Measurements from ENCODE around the gene TRANK1. TPM values are rescaled to one million over a fixed set of nuclear protein-coding genes. Genes with fewer than 3 reads are reported as not detected.

Gene TRANK1
- total and polyA plus RNA-seq, 4 donors, result 2.9 to 40.0 (median 10.2) TPM

DNA sequence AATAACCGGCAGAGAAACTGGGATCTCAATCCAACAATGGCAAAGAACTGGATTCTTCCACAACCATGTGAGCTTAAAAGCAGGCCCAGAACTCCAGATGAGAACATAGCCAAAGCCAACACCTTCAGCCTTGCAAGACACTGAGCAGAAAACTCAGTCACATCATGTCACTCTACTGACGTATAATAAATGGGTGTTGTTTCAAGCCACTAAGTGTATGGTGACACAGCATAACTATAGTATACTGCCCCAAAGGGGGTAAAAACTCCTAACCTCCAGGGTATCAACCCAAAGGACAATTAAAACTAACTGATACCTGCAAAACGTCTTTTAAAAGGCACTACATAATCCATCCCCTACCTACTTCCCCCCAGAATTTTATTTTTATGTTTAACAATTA lies 69.5 kb downstream of the TRANK1 start:
- WGBS, result 94% methylated on average over 3 of the region's 3 CpGs
- H3K9ac ChIP-seq (ENCODE audit: low read depth in 1 of 2, low read length in 2 of 2), result no peak overlapping the region
- no peaks in the 10 kb centered on the region for H3K27me3 ChIP-seq (ENCODE audit: control insufficient read depth in 4 of 4, insufficient read depth in 4 of 4, low read length in 3 of 4)
- H3K4me1 ChIP-seq (ENCODE audit: control insufficient read depth in 4 of 4, insufficient read depth in 4 of 4, low read length in 3 of 4), result peaks cover 0 to 6% (median 0%) of the 10 kb centered on the region in 4 donors
- no peak for DNase-seq (ENCODE audit: low spot score)
- TF ChIP-seq NR2F2 (IDR thresholded peaks at IDR 0.05) (no peak), RAD21 (IDR thresholded peaks at IDR 0.05) (no peak), GABPA (IDR thresholded peaks at IDR 0.05 in 1 of 2, conservative IDR thresholded peaks at IDR 0.05 in 1 of 2) (no peak), FOXA1 (IDR thresholded peaks at IDR 0.05) (no peak), EGR1 (IDR thresholded peaks at IDR 0.05; ENCODE audit: low read depth in 2 of 2) (no peak), SP1 (IDR thresholded peaks at IDR 0.05) (no peak), YY1 (IDR thresholded peaks at IDR 0.05) (no peak), TAF1 (conservative IDR thresholded peaks at IDR 0.05) (no peak)
- TF ChIP-seq, protein P1, sequence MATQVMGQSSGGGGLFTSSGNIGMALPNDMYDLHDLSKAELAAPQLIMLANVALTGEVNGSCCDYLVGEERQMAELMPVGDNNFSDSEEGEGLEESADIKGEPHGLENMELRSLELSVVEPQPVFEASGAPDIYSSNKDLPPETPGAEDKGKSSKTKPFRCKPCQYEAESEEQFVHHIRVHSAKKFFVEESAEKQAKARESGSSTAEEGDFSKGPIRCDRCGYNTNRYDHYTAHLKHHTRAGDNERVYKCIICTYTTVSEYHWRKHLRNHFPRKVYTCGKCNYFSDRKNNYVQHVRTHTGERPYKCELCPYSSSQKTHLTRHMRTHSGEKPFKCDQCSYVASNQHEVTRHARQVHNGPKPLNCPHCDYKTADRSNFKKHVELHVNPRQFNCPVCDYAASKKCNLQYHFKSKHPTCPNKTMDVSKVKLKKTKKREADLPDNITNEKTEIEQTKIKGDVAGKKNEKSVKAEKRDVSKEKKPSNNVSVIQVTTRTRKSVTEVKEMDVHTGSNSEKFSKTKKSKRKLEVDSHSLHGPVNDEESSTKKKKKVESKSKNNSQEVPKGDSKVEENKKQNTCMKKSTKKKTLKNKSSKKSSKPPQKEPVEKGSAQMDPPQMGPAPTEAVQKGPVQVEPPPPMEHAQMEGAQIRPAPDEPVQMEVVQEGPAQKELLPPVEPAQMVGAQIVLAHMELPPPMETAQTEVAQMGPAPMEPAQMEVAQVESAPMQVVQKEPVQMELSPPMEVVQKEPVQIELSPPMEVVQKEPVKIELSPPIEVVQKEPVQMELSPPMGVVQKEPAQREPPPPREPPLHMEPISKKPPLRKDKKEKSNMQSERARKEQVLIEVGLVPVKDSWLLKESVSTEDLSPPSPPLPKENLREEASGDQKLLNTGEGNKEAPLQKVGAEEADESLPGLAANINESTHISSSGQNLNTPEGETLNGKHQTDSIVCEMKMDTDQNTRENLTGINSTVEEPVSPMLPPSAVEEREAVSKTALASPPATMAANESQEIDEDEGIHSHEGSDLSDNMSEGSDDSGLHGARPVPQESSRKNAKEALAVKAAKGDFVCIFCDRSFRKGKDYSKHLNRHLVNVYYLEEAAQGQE (IDR thresholded peaks at IDR 0.05), result no peak
- TF ChIP-seq, protein P2, sequence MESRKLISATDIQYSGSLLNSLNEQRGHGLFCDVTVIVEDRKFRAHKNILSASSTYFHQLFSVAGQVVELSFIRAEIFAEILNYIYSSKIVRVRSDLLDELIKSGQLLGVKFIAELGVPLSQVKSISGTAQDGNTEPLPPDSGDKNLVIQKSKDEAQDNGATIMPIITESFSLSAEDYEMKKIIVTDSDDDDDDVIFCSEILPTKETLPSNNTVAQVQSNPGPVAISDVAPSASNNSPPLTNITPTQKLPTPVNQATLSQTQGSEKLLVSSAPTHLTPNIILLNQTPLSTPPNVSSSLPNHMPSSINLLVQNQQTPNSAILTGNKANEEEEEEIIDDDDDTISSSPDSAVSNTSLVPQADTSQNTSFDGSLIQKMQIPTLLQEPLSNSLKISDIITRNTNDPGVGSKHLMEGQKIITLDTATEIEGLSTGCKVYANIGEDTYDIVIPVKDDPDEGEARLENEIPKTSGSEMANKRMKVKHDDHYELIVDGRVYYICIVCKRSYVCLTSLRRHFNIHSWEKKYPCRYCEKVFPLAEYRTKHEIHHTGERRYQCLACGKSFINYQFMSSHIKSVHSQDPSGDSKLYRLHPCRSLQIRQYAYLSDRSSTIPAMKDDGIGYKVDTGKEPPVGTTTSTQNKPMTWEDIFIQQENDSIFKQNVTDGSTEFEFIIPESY (IDR thresholded peaks at IDR 0.05), result no peak
- no peak overlapping the region for H3K4me3 ChIP-seq (ENCODE audit: low read depth in 1 of 3, low read length in 3 of 3)
- H3K27ac ChIP-seq (ENCODE audit: low read depth in 1 of 2, low read length in 2 of 2), result no peak overlapping the region
- peaks cover 2 to 17% (median 7%) of the 10 kb centered on the region in 4 donors for H3K36me3 ChIP-seq (ENCODE audit: control insufficient read depth in 4 of 4, insufficient read depth in 3 of 4, low read depth in 1 of 4, low read length in 3 of 4)
- H3K9me3 ChIP-seq (ENCODE audit: control insufficient read depth in 4 of 4, low read length in 3 of 4), result no peaks in the 10 kb centered on the region

DNA sequence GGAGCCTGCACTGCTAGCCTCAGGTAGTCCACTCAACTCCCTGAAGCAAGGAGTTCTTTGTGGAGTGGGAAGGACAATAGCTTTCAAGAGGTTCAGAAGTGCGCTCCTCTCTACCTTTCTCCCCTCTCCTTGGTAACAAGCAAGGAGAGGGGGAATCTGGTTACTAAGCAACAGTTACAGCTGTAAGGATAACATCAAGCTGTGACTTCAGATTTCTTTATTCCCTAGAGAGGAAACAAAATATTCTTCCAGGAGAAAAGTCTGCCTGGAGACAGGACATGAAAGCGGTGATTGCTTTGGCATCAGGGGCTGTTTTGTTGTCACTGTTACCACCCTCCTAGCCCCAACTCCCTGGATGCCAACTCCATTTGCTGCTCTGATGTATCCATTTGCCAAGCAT lies 70.4 kb downstream of the TRANK1 start:
- no peak overlapping the region for H3K4me3 ChIP-seq (ENCODE audit: low read depth in 1 of 3, low read length in 3 of 3)
- no peak for DNase-seq (ENCODE audit: low spot score)

More for the DNA sequence above, 70.4 kb downstream of the TRANK1 start:
- H3K27me3 ChIP-seq (ENCODE audit: control insufficient read depth in 4 of 4, insufficient read depth in 4 of 4, low read length in 3 of 4), result no peaks in the 10 kb centered on the region
- 98% methylated on average over 2 of the region's 2 CpGs for WGBS
- H3K27ac ChIP-seq (ENCODE audit: low read depth in 1 of 2, low read length in 2 of 2), result no peak overlapping the region
- TF ChIP-seq RAD21 (IDR thresholded peaks at IDR 0.05) (no peak), YY1 (IDR thresholded peaks at IDR 0.05) (no peak), HNF4A (conservative IDR thresholded peaks at IDR 0.05) (no peak), JUND (IDR thresholded peaks at IDR 0.05) (no peak), FOXA2 (IDR thresholded peaks at IDR 0.05) (no peak), FOXA1 (IDR thresholded peaks at IDR 0.05) (no peak), NR2F2 (IDR thresholded peaks at IDR 0.05) (no peak), RXRA (IDR thresholded peaks at IDR 0.05) (no peak), EGR1 (IDR thresholded peaks at IDR 0.05; ENCODE audit: low read depth in 2 of 2) (no peak)
- TF ChIP-seq, protein P3, sequence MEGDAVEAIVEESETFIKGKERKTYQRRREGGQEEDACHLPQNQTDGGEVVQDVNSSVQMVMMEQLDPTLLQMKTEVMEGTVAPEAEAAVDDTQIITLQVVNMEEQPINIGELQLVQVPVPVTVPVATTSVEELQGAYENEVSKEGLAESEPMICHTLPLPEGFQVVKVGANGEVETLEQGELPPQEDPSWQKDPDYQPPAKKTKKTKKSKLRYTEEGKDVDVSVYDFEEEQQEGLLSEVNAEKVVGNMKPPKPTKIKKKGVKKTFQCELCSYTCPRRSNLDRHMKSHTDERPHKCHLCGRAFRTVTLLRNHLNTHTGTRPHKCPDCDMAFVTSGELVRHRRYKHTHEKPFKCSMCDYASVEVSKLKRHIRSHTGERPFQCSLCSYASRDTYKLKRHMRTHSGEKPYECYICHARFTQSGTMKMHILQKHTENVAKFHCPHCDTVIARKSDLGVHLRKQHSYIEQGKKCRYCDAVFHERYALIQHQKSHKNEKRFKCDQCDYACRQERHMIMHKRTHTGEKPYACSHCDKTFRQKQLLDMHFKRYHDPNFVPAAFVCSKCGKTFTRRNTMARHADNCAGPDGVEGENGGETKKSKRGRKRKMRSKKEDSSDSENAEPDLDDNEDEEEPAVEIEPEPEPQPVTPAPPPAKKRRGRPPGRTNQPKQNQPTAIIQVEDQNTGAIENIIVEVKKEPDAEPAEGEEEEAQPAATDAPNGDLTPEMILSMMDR (IDR thresholded peaks at IDR 0.05; ENCODE audit: low read depth, low read length, missing input control), result no peak
- TF ChIP-seq, protein P1 (IDR thresholded peaks at IDR 0.05), result no peak
- H3K36me3 ChIP-seq (ENCODE audit: control insufficient read depth in 4 of 4, insufficient read depth in 3 of 4, low read depth in 1 of 4, low read length in 3 of 4), result peaks cover 2 to 17% (median 8%) of the 10 kb centered on the region in 4 donors
- no peak overlapping the region for H3K9ac ChIP-seq (ENCODE audit: low read depth in 1 of 2, low read length in 2 of 2)
- peaks cover 0 to 6% (median 0%) of the 10 kb centered on the region in 4 donors for H3K4me1 ChIP-seq (ENCODE audit: control insufficient read depth in 4 of 4, insufficient read depth in 4 of 4, low read length in 3 of 4)
- H3K9me3 ChIP-seq (ENCODE audit: control insufficient read depth in 4 of 4, low read length in 3 of 4), result no peaks in the 10 kb centered on the region
